ENCODE measurements around the gene ART4.

ART4 gene

DNA sequence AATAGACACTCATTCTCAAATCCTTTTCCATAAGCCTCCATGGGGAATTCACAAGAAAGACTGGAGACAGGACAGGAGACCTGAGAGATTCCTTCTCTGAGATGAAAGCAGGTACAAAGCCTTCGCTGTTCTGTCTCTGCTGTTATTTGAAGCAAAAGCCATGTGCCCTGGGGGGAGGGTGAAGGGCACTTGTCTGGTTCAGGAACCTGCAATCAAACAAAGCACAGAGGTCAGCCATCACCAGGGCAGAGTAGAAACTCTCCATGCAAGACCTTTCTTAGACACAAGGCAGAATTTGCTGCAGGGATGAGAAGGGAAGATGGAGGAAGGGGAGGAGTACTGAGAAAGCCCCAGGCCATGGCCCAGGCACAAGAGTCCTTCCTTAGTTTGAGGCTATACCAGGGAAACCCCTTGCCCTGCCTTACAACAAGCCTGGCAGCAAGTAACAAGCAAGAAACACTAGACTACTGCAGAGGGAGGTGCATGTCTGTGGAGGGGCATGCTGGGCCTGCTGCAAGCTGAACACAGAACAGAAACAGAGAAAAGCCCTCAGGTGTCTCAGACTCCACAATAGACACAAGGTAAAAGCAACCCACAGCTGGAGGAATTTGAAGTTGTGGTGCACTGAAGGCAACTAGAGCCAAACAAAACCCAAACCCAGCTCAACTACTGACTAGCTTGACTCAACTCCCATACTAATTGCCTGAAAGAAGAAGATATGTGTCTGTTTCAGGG lies 7.8 kb upstream of the ART4 start:
- DNase-seq (ENCODE audit: low read depth), result no peak

DNA sequence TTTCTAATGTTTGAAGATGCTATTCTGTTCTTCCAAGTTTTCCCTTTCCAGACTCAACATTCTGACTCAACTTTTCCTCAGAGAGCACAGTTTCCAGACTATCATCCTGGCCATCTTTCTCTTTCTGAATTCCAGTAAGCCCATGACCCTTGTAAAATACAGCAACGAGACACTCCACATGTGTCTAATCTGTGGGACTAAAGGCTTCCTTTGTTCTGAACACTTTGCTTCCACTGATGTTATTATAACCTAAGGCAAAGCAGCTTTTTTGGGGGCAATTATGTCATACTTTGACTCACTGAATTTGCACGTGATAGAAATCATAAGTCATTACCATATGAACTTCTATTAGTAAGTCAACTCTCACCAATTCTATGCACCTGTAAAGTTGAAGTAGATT lies 6.3 kb upstream of the ART4 start:
- no peak for DNase-seq (ENCODE audit: low read depth)

DNA sequence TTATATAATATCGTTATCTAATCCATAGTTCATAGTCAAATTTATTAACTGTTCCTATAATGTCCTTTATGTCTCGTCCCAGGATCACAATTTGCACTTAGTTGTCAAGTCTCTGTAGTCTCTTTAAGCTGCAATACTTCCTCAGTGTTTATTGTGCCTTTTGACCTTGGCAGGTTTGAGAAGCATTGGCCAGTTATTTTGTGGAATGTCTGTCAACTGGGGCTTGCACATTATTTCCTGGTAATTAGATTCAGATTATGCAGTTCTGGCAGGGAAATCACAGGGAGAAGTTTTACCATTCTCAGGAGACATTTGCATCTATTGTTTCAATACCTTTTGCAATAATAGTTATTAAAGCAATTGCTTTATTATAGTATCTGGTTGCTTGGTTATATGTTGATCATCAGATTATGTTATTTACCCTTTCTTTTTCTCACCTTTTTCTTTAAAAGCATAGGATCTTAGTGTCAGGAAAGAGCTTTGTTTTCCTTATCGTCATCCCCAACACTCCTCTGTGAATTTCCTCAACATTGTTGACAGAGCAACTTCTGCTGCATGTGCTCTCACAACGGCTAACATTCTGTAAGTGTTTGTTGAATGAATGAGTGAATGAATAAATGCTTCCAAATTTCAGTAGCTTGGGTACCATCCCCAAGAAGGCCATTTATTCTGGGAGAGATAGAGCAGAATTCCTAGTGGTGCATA lies 3.7 kb upstream of the ART4 start:
- DNase-seq (ENCODE audit: low read depth), result no peak

DNA sequence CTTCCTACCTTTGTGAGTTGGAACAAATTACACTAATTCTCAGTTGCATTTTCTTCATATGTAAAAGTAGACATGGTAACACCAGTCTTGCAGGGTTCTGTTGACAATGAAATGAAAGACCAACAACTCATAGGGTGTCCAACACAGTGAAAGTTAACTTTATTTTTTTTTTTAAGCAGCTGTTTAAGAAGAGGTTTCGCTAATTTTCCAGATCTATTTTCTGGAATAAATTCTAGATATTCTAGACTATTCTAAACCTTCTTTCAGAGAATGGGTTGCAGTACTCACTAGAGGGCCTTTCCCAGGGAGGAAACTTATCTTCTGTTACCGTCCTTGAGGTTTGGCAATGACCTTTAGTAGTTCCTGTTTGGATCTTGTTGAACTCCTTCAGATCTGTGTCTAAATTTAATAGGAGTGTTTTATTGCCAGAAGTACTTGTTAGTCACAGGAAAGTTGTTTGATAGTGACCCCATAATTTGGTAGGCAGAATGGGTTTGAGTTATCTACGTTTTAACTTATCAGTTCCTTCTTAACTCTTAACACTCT lies 2.8 kb upstream of the ART4 start:
- DNase-seq (ENCODE audit: low read depth), result no peak

DNA sequence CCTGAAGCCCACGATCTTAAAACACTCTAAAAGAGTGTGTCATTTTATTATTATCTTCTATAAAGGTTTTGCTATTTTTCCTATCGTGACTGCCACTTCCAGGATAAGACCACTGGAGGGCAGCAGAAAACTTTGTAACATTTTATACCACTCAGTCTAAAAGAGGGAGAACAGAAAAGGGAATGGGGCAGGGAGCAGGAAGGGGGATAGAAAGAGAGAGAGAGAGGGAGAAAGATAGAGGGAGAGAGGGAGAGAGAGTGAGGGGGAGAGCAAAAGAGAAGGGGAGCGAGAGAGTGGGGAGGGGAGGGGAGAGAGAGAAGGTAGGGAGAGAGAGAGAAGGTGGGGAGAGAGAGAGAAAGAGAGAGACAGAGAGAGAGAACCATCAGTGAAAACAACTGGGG lies 2.0 kb upstream of the ART4 start:
- DNase-seq (ENCODE audit: low read depth), result peak; percentile 10

DNA sequence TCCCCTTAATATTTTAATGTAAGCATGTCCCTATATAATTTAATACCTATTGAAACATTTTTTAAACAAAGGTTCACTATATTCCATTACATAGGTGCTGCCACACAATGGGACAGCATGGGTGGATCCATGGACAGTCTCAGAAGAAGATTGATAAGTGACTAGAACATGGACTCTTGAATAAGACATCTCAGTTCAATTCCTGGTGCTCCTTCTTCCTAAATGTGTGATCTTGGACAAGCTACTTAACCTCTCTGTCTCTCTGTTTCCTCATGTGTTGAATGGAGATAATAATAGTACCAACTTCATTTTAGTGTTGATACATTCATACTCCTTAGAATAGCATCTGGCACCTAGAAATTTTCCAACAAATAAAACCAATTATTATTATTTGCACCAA lies 1.1 kb upstream of the ART4 start:
- DNase-seq (ENCODE audit: low read depth), result no peak

DNA sequence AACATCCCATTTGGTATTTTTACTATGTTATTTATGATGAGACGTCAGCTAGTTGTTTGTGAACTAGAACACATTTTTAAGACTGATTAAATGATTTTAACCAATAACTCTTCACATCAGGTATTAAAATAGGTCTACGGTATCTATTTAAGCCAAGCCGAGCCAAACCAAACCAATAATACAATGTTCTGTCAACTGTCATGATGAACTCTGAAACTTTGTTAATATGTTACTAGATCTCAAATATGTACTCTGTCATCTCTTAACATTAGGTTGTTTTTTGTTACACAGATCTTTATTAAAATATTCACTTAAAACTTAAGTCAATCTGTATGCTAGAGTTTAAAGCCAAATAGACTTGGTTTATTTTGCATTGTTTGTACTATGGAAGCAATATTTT lies 1.0 kb downstream of the ART4 start:
- no peak for DNase-seq (ENCODE audit: low read depth)

DNA sequence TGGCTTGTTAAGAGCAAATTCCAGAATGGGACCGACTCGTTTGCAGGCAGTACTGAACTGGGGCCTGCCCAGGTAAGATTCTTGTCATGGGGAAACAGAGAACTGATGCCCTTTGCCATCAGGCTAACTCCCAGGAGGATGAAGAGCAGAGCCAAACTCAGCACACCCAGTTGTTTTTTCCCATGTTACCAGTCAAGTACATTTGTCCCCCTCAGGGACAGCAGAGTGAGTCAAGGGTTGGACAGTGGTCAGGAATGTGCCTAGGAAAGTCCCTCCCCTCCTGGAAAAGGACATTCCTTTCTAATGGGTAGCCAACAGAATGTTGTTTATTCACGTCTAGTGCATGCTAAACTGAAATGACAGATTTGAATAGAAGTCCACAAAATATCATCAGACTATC lies 1.6 kb downstream of the ART4 start:
- no peak for DNase-seq (ENCODE audit: low read depth)

DNA sequence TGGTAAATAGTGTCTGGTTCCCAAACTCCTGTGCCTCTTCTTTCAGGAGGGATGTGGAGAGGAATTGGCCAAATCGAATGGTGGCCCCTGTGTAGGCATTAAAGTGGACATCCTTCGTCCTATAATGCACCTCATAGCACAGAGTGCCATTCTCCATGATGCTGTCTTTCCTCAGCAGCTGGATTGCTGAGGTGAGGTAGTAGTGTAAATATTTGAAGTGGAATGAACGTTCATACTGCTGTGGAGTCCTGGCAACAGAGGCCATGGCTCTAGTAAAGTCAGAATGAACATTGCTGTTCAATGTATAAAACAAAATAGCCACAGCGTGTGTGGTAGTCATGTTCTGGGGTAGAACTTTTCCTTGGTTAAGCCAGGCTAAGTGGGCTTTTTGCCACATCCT lies 2.7 kb downstream of the ART4 start:
- no peak for DNase-seq (ENCODE audit: low read depth)

DNA sequence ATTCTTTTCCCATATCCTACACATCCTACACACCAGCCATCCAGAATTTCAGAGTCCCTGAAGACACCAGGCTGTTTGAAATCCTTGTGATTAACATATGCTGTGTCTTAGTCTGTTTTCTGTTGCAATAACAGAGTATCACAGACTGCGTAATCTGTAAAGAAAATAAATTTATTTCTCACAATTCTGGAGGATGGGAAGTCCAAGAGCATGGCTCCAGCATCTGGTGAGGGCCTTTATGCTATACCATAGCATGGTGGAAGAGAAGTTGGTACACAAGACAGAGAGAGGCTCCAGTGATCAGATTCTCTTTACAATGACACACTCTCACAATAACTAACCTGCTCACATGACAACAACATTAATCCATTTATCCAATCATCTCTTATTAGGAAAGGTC lies 4.1 kb downstream of the ART4 start:
- DNase-seq (ENCODE audit: low read depth), result no peak

DNA sequence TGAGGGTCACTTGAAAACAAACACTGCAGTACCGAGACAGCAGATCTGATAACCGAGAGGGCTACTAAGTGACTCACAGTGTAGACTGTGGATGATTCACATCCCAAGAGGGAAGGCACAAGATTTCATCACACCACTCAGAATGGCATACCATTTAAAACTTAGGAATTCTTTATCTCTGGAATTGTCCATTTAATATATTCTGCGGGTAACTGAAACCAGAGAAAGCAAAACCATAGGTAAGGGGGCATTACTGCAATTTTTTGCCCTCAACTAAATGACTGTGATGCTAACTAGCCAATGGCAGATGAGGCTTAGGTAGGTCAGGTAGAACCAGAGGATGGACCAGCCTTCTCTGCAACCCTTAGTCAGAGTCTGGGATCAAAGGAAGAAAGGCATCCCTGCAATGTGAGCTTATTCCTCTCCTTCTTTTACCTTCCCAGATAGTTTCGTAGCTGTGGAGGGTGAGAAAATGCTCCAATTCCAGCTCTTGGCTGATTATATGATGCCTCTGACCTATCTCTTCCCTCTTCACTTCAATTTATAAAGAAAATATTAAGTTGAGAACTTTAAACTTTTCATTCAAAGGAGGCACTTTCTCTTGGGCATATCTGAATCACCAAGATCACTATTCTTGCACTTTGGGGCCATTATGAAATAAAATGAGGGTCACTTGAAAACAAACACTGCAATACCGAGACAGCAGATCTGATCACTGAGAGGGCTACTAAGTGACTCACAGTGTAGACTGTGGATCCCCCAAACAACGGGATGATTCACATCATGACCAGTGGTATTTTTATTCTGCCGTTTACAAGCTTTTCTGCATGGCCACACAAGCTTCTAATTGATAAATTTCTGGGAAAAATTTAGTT lies 6.8 kb downstream of the ART4 start:
- DNase-seq (ENCODE audit: low read depth), result no peak

DNA sequence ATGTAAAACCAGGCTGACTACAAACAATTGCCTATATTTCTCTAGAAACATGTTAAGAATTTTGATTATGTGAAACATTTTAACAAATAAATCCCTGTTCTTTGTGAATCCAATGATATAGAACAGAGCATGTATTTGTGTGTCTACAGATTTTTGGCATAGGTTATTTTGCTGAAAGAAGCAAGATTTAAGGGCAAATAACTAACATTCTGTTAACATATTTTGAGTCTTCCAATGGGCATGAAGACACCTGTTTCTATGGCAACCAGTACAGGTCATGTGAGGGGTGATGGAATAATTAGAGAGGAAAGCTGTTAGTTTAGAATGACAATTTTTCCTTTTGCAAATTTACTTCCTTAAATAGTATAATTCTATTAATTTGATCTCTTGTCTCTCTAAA lies 8.8 kb downstream of the ART4 start:
- DNase-seq (ENCODE audit: low read depth), result no peak

DNA sequence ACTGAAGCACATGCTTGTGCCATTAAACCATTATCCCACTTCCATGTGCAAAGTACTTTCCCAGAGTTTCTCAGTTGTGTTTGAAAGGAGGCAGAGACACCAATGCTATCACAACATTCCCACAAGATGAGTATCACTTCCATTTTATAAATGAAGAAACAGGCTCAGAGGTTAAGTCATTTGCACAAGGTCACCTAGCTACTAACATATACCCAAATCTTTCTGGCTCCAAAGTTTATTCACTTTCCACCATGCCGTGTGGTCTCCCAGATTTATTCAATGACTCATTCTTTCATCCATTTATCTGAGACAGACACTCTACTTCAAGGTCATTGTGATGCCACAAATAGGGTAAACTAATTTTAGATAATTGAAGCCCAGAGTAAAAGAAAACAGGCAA lies 9.4 kb downstream of the ART4 start:
- DNase-seq (ENCODE audit: low read depth), result no peak

DNA sequence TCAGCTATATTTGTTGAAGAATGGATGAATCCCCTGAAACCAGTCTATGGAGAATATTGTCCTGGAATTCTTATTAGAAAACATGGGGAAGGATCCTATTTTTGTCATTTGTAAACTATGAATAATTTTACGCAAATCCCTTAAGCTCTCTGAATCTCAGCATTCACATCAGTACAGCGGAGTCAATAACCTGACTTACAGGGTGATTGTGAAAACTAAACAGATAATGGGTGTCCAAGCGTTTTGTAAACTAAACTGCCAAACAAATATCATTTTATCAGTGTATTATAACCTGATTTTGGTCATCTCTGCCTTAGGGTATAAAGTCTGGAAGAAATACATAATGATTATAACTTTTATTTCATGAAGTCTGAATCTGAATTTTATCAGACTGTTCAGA lies 10.0 kb downstream of the ART4 start:
- no peak for DNase-seq (ENCODE audit: low read depth)

DNA sequence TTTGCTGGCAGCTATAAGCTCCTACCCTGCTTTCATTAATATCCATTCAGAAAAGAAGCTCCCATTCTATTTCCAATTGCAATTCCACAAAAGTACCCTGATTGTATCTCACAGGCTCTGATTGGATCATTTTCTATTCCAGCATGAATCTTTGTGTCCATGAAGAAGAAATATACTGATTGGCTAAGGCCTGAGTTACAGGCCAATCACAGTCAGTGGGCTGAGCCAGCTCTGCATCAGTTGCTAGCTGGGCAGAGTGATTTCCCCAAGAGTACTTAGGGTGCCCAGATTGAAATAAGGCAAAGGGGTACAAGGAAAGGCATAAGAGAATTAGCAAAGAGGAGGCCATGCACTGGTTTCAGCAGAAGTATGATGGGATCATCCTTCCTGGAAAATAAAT lies 14.4 kb downstream of the ART4 start:
- DNase-seq (ENCODE audit: low read depth), result no peak

DNA sequence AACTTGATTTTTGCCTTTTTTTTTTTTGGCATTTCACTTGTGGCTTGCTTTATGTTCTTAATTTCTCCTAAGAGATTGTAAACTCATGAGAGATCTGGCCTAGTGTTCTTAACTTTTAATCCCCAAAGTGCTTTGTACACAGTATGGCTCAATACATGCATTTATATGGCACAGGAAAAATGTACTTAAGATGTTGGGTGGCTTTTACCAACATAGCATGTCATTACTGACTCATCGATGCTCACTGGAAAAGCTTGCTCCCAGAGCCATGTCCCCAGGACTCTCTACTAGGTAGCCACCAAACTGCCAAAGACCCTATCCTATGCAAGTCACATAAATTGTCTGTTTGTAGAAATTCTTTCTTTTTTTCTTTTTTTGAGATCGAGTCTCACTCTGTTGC lies 16.3 kb downstream of the ART4 start:
- no peak for DNase-seq (ENCODE audit: low read depth)

DNA sequence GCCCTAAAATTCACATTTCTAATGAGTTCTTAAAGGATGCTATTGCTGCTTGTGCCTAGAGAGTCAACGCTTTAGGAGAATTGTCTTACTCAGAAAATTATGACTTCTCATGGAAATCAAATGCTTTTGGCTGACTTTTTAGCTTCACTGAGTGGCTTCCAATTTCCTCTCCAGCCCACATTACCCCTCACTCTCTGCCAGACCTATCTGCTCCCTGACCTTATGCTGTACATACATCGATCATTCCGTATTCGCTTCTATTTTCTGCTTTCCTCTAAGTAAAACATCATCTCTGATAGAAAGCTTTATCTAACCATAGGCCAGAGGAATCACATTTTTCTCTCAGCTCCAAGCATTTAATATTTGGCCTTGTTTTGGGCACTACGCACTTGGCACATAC lies 16.8 kb downstream of the ART4 start:
- no peak for DNase-seq (ENCODE audit: low read depth)

DNA sequence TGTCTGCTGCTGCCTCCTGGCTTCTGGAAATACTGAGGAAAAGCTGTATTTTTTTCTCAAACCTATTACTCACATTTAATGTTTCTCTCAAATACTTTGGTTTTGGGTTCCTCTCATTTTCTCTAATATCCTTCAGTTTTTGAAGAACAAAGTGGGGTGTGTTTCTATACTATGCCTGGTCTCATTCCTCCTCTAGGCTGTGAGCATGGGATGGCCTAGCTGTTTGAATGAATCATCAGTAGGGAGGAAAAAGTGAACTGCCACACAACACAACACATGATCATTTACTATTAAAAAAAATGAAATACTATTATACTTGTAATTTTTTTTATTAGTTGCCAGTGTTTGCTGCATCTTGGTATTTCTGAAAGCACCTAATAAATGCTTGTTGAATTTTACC lies 18.1 kb downstream of the ART4 start:
- DNase-seq (ENCODE audit: low read depth), result no peak

DNA sequence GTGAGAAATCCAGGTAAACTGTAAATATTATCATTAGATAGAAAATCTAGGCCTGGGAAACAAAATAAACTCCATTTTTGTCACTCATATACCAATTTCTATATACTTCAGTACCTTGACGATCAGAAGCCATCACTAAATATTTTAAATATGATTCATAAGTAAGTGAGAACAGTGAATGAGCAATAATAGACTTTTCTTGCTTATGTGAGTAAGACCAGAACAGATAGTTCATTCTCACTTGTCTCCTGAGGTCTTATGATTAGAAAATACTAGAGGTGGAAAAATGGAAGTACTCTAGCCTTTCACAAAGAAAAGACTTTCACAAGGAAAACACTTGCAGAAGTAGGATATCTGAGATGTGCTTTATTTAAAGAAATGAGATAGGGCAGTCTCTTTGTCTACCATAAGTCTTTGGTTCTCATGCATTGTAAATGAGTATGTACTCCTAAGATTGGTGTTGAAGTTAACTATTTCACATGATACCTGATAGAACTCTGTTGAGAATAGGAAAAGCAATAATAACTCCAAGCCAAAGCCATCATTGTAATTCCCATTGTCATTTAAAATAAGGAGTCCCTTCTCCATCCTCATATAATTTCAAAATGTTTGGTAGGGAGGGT lies 19.2 kb downstream of the ART4 start:
- DNase-seq (ENCODE audit: low read depth), result no peak

DNA sequence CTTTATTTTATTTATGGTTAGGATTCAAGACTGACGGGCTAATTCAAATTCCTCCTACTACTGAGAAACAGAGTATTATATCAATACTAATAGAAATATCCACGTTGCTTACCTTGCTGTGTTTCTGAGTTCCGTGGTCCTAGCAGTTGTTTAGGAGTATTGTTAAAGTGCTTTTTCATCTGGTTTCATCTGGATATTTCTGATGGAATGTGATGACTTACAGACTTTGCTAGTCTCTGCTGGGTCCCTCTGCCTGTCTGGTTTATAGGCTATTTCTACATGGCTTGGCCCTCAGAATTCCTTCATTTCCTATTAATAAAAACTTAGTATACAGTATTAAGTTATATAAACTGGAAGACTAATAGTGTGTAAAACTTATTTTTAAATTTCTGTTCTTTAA lies 29.3 kb downstream of the ART4 start, which contains the start of gene SMCO3:
Gene SMCO3 (minus strand): TSS at position 169 of the 400 bp plus-strand sequence. CDS start 7,502 bp downstream, outside the sequence.
- no peak for DNase-seq (ENCODE audit: low read depth)

DNA sequence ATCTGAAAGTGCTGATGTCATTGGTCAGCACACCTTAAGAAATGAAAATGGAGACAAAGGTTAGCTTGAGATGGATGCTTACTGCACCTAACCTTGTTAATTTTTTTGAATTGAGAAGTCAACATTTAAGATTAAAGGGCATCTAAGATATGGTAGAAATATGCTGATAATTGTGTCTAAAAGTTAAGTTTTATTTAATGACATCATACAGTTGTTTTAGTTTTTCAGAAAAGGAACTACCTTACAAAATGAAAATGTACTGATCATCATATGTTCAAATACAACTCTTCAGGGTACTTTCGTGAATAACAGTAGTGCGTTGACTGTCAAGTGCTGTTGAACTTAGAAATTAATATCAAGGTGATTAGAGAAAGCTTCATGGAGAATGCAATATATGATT lies 31.8 kb downstream of the ART4 start:
- no peak for DNase-seq (ENCODE audit: low read depth)

DNA sequence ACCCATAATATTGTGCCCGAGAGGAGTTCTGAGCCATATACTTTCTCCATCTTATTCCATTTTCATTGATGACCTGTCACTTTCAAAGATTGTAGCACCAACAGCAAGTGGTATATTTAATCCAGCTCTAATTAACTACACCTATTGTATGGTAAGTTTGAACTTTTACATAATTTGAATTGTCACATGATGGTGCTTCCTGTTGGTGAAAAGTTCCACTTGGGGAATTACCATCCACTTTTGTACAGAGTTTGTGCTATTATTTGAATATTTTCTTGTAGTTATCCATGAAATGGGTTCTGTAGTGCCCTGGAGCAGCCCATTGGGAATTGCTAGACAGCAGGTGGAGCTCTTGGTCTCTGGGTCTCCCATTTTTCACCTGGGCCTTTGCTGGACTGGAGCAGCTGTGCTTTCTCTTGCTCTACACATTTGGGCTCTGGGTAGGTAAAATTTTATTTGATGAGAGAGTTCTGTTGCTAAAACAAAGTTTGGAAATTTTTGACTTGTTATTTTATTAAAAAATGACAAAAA lies 32.3 kb downstream of the ART4 start:
- DNase-seq (ENCODE audit: low read depth), result no peak

Data from activated T-cell treated with anti-CD3 and anti-CD28 coated beads for 48 hours (primary cell).